OCI-LY1 (cell line): ENCODE results near the gene OGFOD3.

Experiments
- H2AFZ ChIP-seq: fragments of 200-600 bp; sonication (generic), shearing (Covaris generic); 2 replicates; pipeline ENCODE4 v1.6.0; 2014; ENCODE audit warnings: antibody characterized with exemption, mild to moderate bottlenecking, low read length
- H3F3A ChIP-seq: fragments of 200-600 bp; sonication (generic), shearing (Covaris generic); 2 replicates; pipeline ENCODE4 v1.6.0; 2014; ENCODE audit warnings: mild to moderate bottlenecking, antibody characterized with exemption, low read length, moderate library complexity; ENCODE audit not compliant: insufficient read depth
- H3K27ac ChIP-seq: fragments of 200-600 bp; sonication (generic); 2 replicates; pipeline ENCODE4 v1.5.1; 2014; ENCODE audit warnings: low read length, mixed run types, mild to moderate bottlenecking, low read depth; ENCODE audit not compliant: poor library complexity, severe bottlenecking
- H3K27me3 ChIP-seq: fragments of 200-600 bp; sonication (generic); 2 replicates; pipeline ENCODE4 v1.6.0; 2014; ENCODE audit warnings: antibody characterized with exemption, mild to moderate bottlenecking, low read length, moderate library complexity; ENCODE audit not compliant: insufficient read depth
- H3K36me3 ChIP-seq: fragments of 200-600 bp; sonication (generic); 2 replicates; pipeline ENCODE4 v1.6.1; 2014; ENCODE audit warnings: mild to moderate bottlenecking, antibody characterized with exemption, low read length, moderate library complexity, mixed read lengths; ENCODE audit not compliant: insufficient read depth
- H3K4me1 ChIP-seq: fragments of 200-600 bp; sonication (generic); 2 replicates; pipeline ENCODE4 v1.5.1; 2014; ENCODE audit warnings: mild to moderate bottlenecking, low read length, moderate library complexity; ENCODE audit not compliant: insufficient read depth, severe bottlenecking
- H3K4me2 ChIP-seq: fragments of 200-600 bp; sonication (generic), shearing (Covaris generic); 2 replicates; pipeline ENCODE4 v1.6.1; 2014; ENCODE audit warnings: low read length
- H3K4me3 ChIP-seq: fragments of 200-600 bp; sonication (generic); 2 replicates; pipeline ENCODE4 v1.5.1; 2014; ENCODE audit warnings: low read length, low read depth, mild to moderate bottlenecking, mixed read lengths; ENCODE audit not compliant: poor library complexity, severe bottlenecking
- H3K79me2 ChIP-seq: fragments of 200-600 bp; shearing (Covaris generic); 2 replicates; pipeline ENCODE4 v1.6.1; 2016; ENCODE audit warnings: mixed run types, low read length, mixed read lengths; ENCODE audit not compliant: insufficient read depth
- H3K9ac ChIP-seq: fragments of 200-600 bp; sonication (generic), shearing (Covaris generic); 2 replicates; pipeline ENCODE4 v1.6.1; 2014; ENCODE audit warnings: mild to moderate bottlenecking, low read length, mixed read lengths
- H3K9me2 ChIP-seq: fragments of 200-600 bp; sonication (generic), shearing (Covaris generic); 2 replicates; pipeline ENCODE4 v1.6.1; 2014; ENCODE audit warnings: low read depth, mild to moderate bottlenecking, low read length, mixed read lengths
- H3K9me3 ChIP-seq: fragments of 200-600 bp; shearing (Covaris generic); 2 replicates; pipeline ENCODE4 v1.6.1; 2014; ENCODE audit warnings: low read length, mixed read lengths
- H4K20me1 ChIP-seq: fragments of 200-600 bp; sonication (generic), shearing (Covaris generic); 2 replicates; pipeline ENCODE4 v1.6.0; 2016; ENCODE audit warnings: mild to moderate bottlenecking, low read length; ENCODE audit not compliant: insufficient read depth
- CTCF ChIP-seq: fragments of 200-600 bp; sonication (generic), shearing (Covaris generic); IDR thresholded peaks from 2 replicates; pipeline ENCODE4 v1.5.1; 2017; ENCODE audit warnings: mild to moderate bottlenecking, antibody characterized with exemption, low read length, moderate library complexity, mixed read lengths
- EZH2 ChIP-seq: fragments of 200-600 bp; sonication (generic), shearing (Covaris generic); IDR thresholded peaks from 2 replicates; pipeline ENCODE4 v1.8.0; 2017; ENCODE audit warnings: borderline replicate concordance, mixed run types, mild to moderate bottlenecking, antibody characterized with exemption, low read length, moderate library complexity, mixed read lengths

The OGFOD3 gene

GRCh38 chr17:82442643-82443464, 24.5 kb upstream of the OGFOD3 start:
- peaks cover 4% of the 10 kb centered on the region; the same call in 1 of the 2 replicates for H3K79me2 ChIP-seq
- H2AFZ ChIP-seq = no peak overlapping the region
- H4K20me1 ChIP-seq = no peaks in the 10 kb centered on the region
- H3K27ac ChIP-seq = peak overlapping the region; percentile 82
- H3K36me3 ChIP-seq = peaks cover 71% of the 10 kb centered on the region
- no peak overlapping the region for H3K4me2 ChIP-seq
- peaks cover 56% of the 10 kb centered on the region for H3K4me1 ChIP-seq
- no peaks in the 10 kb centered on the region for H3K27me3 ChIP-seq
- no peaks in the 10 kb centered on the region for H3K9me2 ChIP-seq
- no peak overlapping the region for H3K9ac ChIP-seq
- no peak overlapping the region for H3K4me3 ChIP-seq
- H3F3A ChIP-seq = peaks cover 9% of the 10 kb centered on the region; the same call in 1 of the 2 replicates
- TF ChIP-seq CTCF (no peak), EZH2 (no peak)
- no peaks in the 10 kb centered on the region for H3K9me3 ChIP-seq

GRCh38 chr17:82441691-82442487, 23.5 kb upstream of the OGFOD3 start:
- Histone ChIP-seq H3K9ac (no peak overlapping the region), H3K27me3 (no peaks in the 10 kb centered on the region), H4K20me1 (no peaks in the 10 kb centered on the region), H3K4me3 (no peak overlapping the region), H3K4me2 (peak overlapping the region; percentile 4; the same call in 1 of the 2 replicates), H3K79me2 (no peaks in the 10 kb centered on the region), H3K9me2 (no peaks in the 10 kb centered on the region), H3K4me1 (peaks cover 52% of the 10 kb centered on the region), H3K27ac (peak overlapping the region; percentile 82), H2AFZ (no peak overlapping the region), H3K9me3 (no peaks in the 10 kb centered on the region), H3K36me3 (peaks cover 68% of the 10 kb centered on the region), H3F3A (peaks cover 9% of the 10 kb centered on the region; the same call in 1 of the 2 replicates)
- TF ChIP-seq EZH2 = no peak
- TF ChIP-seq CTCF = no peak

- Histone ChIP-seq H3K4me1 (peaks cover 45% of the 10 kb centered on the region), H4K20me1 (no peaks in the 10 kb centered on the region), H3K27me3 (no peaks in the 10 kb centered on the region), H3K4me2 (peak overlapping the region; percentile 43), H3K9me3 (no peaks in the 10 kb centered on the region), H3K36me3 (peaks cover 61% of the 10 kb centered on the region), H3K4me3 (no peak overlapping the region), H3K27ac (peak overlapping the region; percentile 82), H3K9me2 (no peaks in the 10 kb centered on the region), H2AFZ (no peak overlapping the region), H3F3A (peaks cover 9% of the 10 kb centered on the region; the same call in 1 of the 2 replicates), H3K79me2 (no peaks in the 10 kb centered on the region), H3K9ac (peak overlapping the region; percentile 19; the same call in 1 of the 2 replicates)
- TF ChIP-seq EZH2 = no peak
- TF ChIP-seq CTCF = no peak
These were observed 22.7 kb upstream of the OGFOD3 start for GRCh38 chr17:82440991-82441627.
